Measurements from ENCODE around the gene LEKR1.

DNA sequence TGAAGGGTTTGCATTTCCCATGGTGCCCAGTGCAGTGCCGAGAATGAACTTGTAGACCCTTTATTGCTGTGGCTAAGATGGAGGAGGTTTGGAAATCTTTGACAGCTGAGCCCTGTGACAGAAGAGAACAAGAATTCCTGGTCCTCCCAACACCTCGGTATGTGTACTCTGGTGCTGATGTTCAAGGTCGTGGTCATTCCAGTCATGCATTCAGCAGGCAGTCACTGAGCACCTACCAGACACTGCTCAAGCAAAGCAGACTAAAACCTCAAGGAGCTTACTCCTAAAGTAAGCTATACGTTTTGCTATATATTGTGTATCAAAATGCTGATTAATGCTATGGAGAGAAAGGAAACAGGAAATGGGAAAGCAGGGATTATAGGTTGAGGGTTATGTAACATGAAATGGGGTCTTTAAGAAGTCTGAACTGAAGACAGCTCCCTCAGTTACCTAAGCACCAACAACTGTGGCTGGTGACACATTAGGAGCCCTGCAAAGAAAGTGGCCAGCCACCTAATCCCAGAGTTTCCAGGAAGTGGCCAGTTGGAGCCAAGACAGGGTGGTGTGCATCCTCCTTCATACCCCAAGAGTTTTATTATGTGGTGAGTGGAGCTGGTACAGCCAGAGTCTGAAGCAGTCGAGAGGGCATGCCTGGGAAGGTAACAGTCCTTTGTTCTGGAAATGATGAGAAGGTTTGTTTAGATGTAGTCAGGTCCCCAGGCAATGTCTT is 268.8 kb downstream of the LEKR1 start:
- TF ChIP-seq BHLHE40 (IDR thresholded peaks at IDR 0.05; ENCODE audit: borderline replicate concordance) (no peak), ELF4 (IDR thresholded peaks at IDR 0.05) (no peak), ZNF384 (IDR thresholded peaks at IDR 0.05) (no peak), SUZ12 (IDR thresholded peaks at IDR 0.05) (no peak), FOXM1 (IDR thresholded peaks at IDR 0.05; ENCODE audit: borderline replicate concordance) (no peak), TARDBP (IDR thresholded peaks at IDR 0.05) (no peak), FOXK2 (IDR thresholded peaks at IDR 0.05) (no peak), PKNOX1 (IDR thresholded peaks at IDR 0.05) (no peak), FOXA1 (IDR thresholded peaks at IDR 0.05) (no peak), HDGF (IDR thresholded peaks at IDR 0.05; ENCODE audit: borderline replicate concordance) (no peak)

All from HEK293T (cell line).